ENCODE data around the gene OR2C1.

Gene OR2C1

DNA sequence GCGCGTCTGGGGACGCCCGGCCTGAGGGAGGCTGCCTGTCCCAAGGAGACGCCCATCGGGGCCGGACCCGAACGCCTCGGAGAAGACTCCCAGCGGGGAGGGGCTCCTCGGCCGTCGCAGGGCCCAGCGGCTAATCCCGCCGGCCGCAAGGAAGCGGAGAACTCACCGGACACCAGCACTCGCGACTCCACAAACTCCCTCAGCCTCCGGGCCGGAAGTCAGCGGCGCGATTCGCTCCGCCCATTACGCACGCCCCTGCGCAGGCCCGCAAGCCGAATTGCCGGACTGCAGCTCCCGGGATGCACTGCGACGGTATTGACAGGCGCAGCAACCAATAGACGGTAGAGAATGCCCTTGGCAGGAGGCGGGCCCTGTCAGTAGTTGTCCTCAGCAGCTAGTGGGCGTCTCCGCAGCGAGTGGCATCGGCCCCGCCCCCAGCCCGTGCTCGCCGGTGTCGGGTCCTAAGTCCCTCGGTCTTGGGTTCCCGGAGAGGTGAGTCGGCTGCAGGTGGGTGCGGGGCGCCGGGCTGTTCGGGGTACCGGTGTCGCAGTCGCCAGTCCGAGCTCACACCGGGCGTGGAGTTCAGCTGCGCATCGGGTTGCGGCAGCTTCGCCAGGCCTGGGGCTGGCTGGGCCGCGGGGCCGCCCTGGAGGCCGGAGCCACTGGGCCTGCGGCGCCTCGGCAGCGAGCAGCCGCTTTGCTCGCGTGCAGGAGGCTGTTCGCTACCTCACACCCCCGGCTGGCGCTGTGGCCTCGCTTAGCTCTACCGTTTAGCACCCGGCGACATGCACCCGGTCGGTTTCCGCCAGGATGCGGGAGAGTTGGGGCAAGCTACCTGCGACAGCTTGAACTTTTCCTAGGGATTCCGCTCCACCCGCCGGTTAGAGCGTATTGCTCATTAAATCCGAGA is 45.3 kb downstream of the OR2C1 start, which contains the start of the genes ZNF174 and ZSCAN32:
Gene ZNF174 (plus strand): TSS at position 437 of the 910 bp plus-strand sequence. CDS start 790 bp downstream, outside the sequence.
Gene ZSCAN32 (minus strand): TSS at position 226 of the 910 bp plus-strand sequence. CDS start 3,447 bp downstream, outside the sequence.
- DNase-seq, result peak; percentile 99

DNA sequence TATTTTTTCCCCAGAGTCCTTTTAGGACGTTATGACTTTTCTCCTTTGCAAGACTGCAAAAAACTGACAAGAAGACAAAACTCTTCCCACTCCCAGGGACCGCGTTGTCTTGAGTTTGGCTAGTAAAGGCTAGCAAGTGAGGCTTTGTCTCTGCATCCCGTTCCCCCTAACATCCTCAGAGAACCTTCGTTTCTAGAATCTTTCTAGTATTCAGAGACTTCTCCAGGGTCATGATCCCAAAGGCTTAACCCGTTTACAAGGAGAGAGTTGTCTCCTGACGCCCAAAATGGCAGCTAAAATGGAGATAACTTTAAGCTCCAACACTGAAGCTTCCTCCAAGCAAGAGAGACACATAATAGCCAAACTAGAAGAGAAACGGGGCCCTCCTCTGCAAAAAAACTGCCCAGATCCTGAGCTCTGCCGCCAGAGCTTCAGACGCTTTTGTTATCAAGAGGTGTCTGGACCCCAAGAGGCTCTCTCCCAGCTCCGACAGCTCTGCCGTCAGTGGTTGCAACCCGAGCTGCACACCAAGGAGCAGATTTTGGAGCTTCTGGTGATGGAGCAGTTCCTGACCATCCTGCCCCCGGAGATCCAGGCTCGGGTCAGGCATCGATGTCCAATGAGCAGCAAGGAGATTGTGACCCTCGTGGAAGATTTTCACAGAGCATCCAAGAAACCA is 46.2 kb downstream of the OR2C1 start:
- peak; percentile 54 for DNase-seq
